Panc1 (cell line): ENCODE results near the gene CDK2AP2. TPM values are rescaled to one million over a fixed set of nuclear protein-coding genes. Genes with fewer than 3 reads are reported as not detected.

Experiments used
- ATAC-seq: fragments of 200-7000 bp; cut with Tn5 transposase; 2 replicates; pipeline ENCODE4 v1.9.1; 2020; ENCODE audit warnings: mild to moderate bottlenecking, moderate library complexity
- BruUV-seq: library from RNA; stranded (reverse); fragments of 400-500 nt; replicated peaks from 2 replicates; lab custom pipeline; 2021; lab: Mats Ljungman, UMichigan
- CTCF ChIA-PET: fragments of 300-600 bp; sonication (Branson Sonifier 250); formaldehyde crosslinking; loops from one replicate; lab custom pipeline; 2022; ENCODE audit warnings: antibody characterized with exemption; lab: Charles Lee
- POLR2A ChIA-PET: fragments of 300-600 bp; sonication (Branson Sonifier 250); formaldehyde crosslinking; loops from one replicate; lab custom pipeline; 2022; ENCODE audit warnings: antibody characterized with exemption; lab: Charles Lee
- DNase-seq: peaks from one replicate; pipeline ENCODE4 v3.0.0-alpha.2; 2010; ENCODE audit warnings: low read depth, low spot score
- H3K27ac ChIP-seq: 2 replicates; pipeline ENCODE4 v1.5.1; 2011; ENCODE audit warnings: mild to moderate bottlenecking, low read length, inconsistent platforms
- H3K27me3 ChIP-seq: fragments of 200-500 bp; sonication (Bioruptor generic); 2 replicates; pipeline ENCODE4 v1.6.0; 2014; ENCODE audit warnings: low read length, inconsistent platforms; ENCODE audit not compliant: control insufficient read depth, insufficient read depth
- H3K36me3 ChIP-seq: fragments of 200-500 bp; sonication (Bioruptor generic); 2 replicates; pipeline ENCODE4 v1.5.1; 2014; ENCODE audit warnings: inconsistent platforms, mild to moderate bottlenecking, low read length, moderate library complexity; ENCODE audit not compliant: control insufficient read depth, insufficient read depth
- H3K4me1 ChIP-seq: 2 replicates; pipeline ENCODE4 v1.5.1; 2011; ENCODE audit warnings: inconsistent platforms, mild to moderate bottlenecking, low read length, moderate library complexity; ENCODE audit not compliant: control insufficient read depth, insufficient read depth
- H3K4me3 ChIP-seq, 2 experiments: 2 replicates each; pipeline ENCODE4 v1.5.1; 2011 to 2012; ENCODE audit warnings: low read depth in 2 of 2, low read length in 2 of 2, mild to moderate bottlenecking in 2 of 2, inconsistent platforms in 1 of 2, moderate library complexity in 1 of 2
- H3K9me3 ChIP-seq: fragments of 200-500 bp; sonication (Bioruptor generic); 2 replicates; pipeline ENCODE4 v1.5.1; 2014; ENCODE audit warnings: low read depth, mild to moderate bottlenecking, inconsistent platforms, low read length, moderate library complexity; ENCODE audit not compliant: control insufficient read depth, insufficient read depth
- CTCF ChIP-seq: fragments of 450-650 bp; IDR thresholded peaks from 2 replicates; pipeline ENCODE4 v1.5.1; 2017; ENCODE audit warnings: mild to moderate bottlenecking
- POLR2AphosphoS5 ChIP-seq: IDR thresholded peaks from 2 replicates; pipeline ENCODE4 v1.6.1; 2012; ENCODE audit warnings: mild to moderate bottlenecking, low read depth, low read length, moderate library complexity
- REST ChIP-seq, 2 experiments: IDR thresholded peaks; 2 replicates each; pipeline ENCODE4 v1.6.1; 2011 to 2012; ENCODE audit warnings: low read depth in 2 of 2, control low read depth in 1 of 2, low read length in 1 of 2, mild to moderate bottlenecking in 1 of 2, moderate library complexity in 1 of 2; ENCODE audit not compliant: insufficient read depth in 1 of 2
- SIN3A ChIP-seq: IDR thresholded peaks from 2 replicates; pipeline ENCODE4 v1.6.1; 2012; ENCODE audit warnings: low read depth, mild to moderate bottlenecking, low read length, moderate library complexity, borderline replicate concordance; ENCODE audit not compliant: insufficient read depth
- TCF7L2 ChIP-seq: IDR thresholded peaks from 2 replicates; pipeline ENCODE4 v1.6.1; 2011; ENCODE audit warnings: mild to moderate bottlenecking, low read depth, low read length, inconsistent platforms
- in situ Hi-C: cut with HindIII; loops from 2 replicates; pipeline ENCODE4 v1.10.0; 2016; ENCODE audit warnings: low sequenced_read_pairs, low pct_unique_long_range_greater_than_20kb
- intact Hi-C: fragments of 100-400 bp; cut with micrococcal nuclease; formaldehyde crosslinking; loops from one replicate; pipeline ENCODE4 v1.10.0; 2022; ENCODE audit not compliant: unreplicated experiment
- total RNA-seq: library from RNA; stranded (reverse); gene quantifications from one replicate; pipeline ENCODE4 v1.2.1, GENCODE V29; 2021; ENCODE audit not compliant: unreplicated experiment

Gene CDK2AP2
- total RNA-seq, 1 experiment from 2014 or later = 76.1 TPM

- ATAC-seq (no peak), DNase-seq (no peak)
- CTCF ChIA-PET = interaction anchor here (0.6 kb wide), 1 partner anchor 169 kb away, joined by 4 read pairs; no protein-coding TSS in a partner anchor
- in situ Hi-C loops (no loop called here), intact Hi-C loops (no loop called here)
- Histone ChIP-seq H3K27ac (no peak overlapping the region), H3K27me3 (no peaks in the 10 kb centered on the region), H3K4me3 (no peak overlapping the region), H3K9me3 (no peaks in the 10 kb centered on the region), H3K4me1 (peaks cover 3% of the 10 kb centered on the region; the same call in 1 of the 2 replicates), H3K36me3 (no peaks in the 10 kb centered on the region)
- no peak for TF ChIP-seq TCF7L2
- TF ChIP-seq CTCF = no peak
- BruUV-seq = no TSS peak
- POLR2A ChIA-PET = interaction anchor here (0.6 kb wide), 1 partner anchor 37 kb away, joined by 3 read pairs; no protein-coding TSS in a partner anchor
These were observed 37.3 kb upstream of the CDK2AP2 start for GRCh38 chr11:67545280-67545679.

- ATAC-seq = no peak
- ChIA-PET CTCF (interaction anchor here (0.6 to 0.7 kb wide), 2 partner anchors 62 to 168 kb away, joined by 4 to 5 read pairs; no protein-coding TSS in a partner anchor), POLR2A (interaction anchor here (0.6 kb wide), 1 partner anchor 38 kb away, joined by 3 read pairs; no protein-coding TSS in a partner anchor)
- Histone ChIP-seq H3K9me3 (no peaks in the 10 kb centered on the region), H3K4me3 (no peak overlapping the region), H3K27ac (no peak overlapping the region), H3K27me3 (no peaks in the 10 kb centered on the region), H3K4me1 (peaks cover 3% of the 10 kb centered on the region; the same call in 1 of the 2 replicates), H3K36me3 (no peaks in the 10 kb centered on the region)
- in situ Hi-C loops (no loop called here), intact Hi-C loops (no loop called here)
- no peak for DNase-seq
- TF ChIP-seq TCF7L2 (peak; percentile 37; the same call in 1 of the 2 replicates), SIN3A (no peak)
- no TSS peak for BruUV-seq
These were observed 36.8 kb upstream of the CDK2AP2 start for GRCh38 chr11:67544616-67545242.

- no peaks in the 10 kb centered on the region for H3K27me3 ChIP-seq
- ATAC-seq = no peak
- intact Hi-C loops = no loop called here
- peaks cover 3% of the 10 kb centered on the region; the same call in 1 of the 2 replicates for H3K4me1 ChIP-seq
- POLR2A ChIA-PET = no interaction called here
- CTCF ChIA-PET = no interaction called here
- H3K27ac ChIP-seq = no peak overlapping the region
- no peaks in the 10 kb centered on the region for H3K36me3 ChIP-seq
- no TSS peak for BruUV-seq
- H3K4me3 ChIP-seq = no peak overlapping the region
- in situ Hi-C loops = no loop called here
- DNase-seq = no peak
- H3K9me3 ChIP-seq = no peaks in the 10 kb centered on the region
- no peak for TF ChIP-seq TCF7L2
- TF ChIP-seq CTCF = no peak
- no peak for TF ChIP-seq POLR2AphosphoS5
- no peak for TF ChIP-seq SIN3A
- no peak for TF ChIP-seq REST (IDR thresholded peaks at IDR 0.05; ENCODE audit: insufficient read depth in 1 of 2, low read depth in 2 of 2, low read length in 1 of 2)
These were observed 35.6 kb upstream of the CDK2AP2 start for GRCh38 chr11:67543585-67543984.
